A549 (cell line): ENCODE measurements around the gene RXRG. TPM values are rescaled to one million over a fixed set of nuclear protein-coding genes. Genes with fewer than 3 reads are reported as not detected.

Experiments
- ATAC-seq, 2 experiments: fragments of 200-7000 bp in 1 of 2; fragments of >200 bp in 1 of 2; cut with Nextera tagmentation in 1 of 2; cut with Tn5 transposase in 1 of 2; 3 replicates each; pipeline versions ENCODE4 v1.8.0 to v1.9.1; 2018 to 2020; ENCODE audit warnings: mild to moderate bottlenecking in 1 of 2, moderate library complexity in 1 of 2
- CTCF ChIA-PET: fragments of 300-600 bp; sonication (Branson Sonifier 250); formaldehyde crosslinking; extraction: SDS; loops from one replicate; lab custom pipeline; 2021; ENCODE audit warnings: antibody characterized with exemption, inconsistent platforms; lab: Yijun Ruan, JAX
- POLR2A ChIA-PET: fragments of 350-600 bp; formaldehyde crosslinking; extraction: SDS; loops from one replicate; lab custom pipeline; 2021; ENCODE audit warnings: antibody characterized with exemption, inconsistent platforms; lab: Yijun Ruan, JAX
- DNase-seq, 2 experiments: peaks; one replicate each; pipeline versions ENCODE4 v3.0.0 to v3.0.0-alpha.2; 2011 to 2016; ENCODE audit warnings: low read depth in 1 of 2, low spot score in 1 of 2
- FAIRE-seq: peaks from 2 replicates; lab custom pipeline; 2011; peaks lifted over from hg19 to GRCh38; lab: Jason Lieb, UNC
- H3K27ac ChIP-seq, 2 experiments: fragments of >200 bp; sonication (Bioruptor Twin); formaldehyde crosslinking; 3 replicates each; pipeline ENCODE4 v1.5.1; 2016 to 2017
- H3K4me1 ChIP-seq: fragments of >200 bp; sonication (Bioruptor Twin); formaldehyde crosslinking; 3 replicates; pipeline ENCODE4 v1.6.1; 2016
- H3K4me2 ChIP-seq: fragments of >200 bp; sonication (Bioruptor Twin); formaldehyde crosslinking; 3 replicates; pipeline ENCODE4 v1.6.1; 2016
- H3K4me3 ChIP-seq: fragments of >200 bp; sonication (Bioruptor Twin); formaldehyde crosslinking; 3 replicates; pipeline ENCODE4 v1.5.1; 2016
- H3K9me3 ChIP-seq: fragments of >200 bp; sonication (Bioruptor Twin); formaldehyde crosslinking; 3 replicates; pipeline ENCODE4 v1.6.1; 2016
- CBX8 ChIP-seq: fragments of 200-600 bp; sonication (generic); IDR thresholded peaks from 2 replicates; pipeline ENCODE4 v1.6.1; 2016
- CHD2 ChIP-seq: fragments of 150-350 bp; IDR thresholded peaks from 2 replicates; pipeline ENCODE4 v1.6.1; 2014; ENCODE audit warnings: low read length; ENCODE audit not compliant: partially characterized antibody
- CHD4 ChIP-seq: fragments of 200-600 bp; sonication (generic); IDR thresholded peaks from 2 replicates; pipeline ENCODE4 v1.6.1; 2016; ENCODE audit warnings: antibody characterized with exemption, mild to moderate bottlenecking, borderline replicate concordance
- EHF ChIP-seq: fragments of 250-450 bp; sonication (Bioruptor Pico); IDR thresholded peaks from 2 replicates; pipeline ENCODE4 v1.5.0; 2020; ENCODE audit warnings: mild to moderate bottlenecking
- EP300 ChIP-seq, 2 experiments: fragments of >200 bp; sonication (Bioruptor Twin); formaldehyde crosslinking; IDR thresholded peaks; 2 replicates in 1 of 2; 3 replicates in 1 of 2; pipeline ENCODE4 v1.6.1; 2016 to 2017
- FOSL2 ChIP-seq, 2 experiments: fragments of 450-650 bp in 1 of 2; fragments of >200 bp in 1 of 2; sonication (Bioruptor Twin) in 1 of 2; formaldehyde crosslinking; IDR thresholded peaks; 2 replicates each; pipeline versions ENCODE4 v1.5.0 to v1.6.1; 2016 to 2020; ENCODE audit warnings: mild to moderate bottlenecking in 1 of 2, moderate library complexity in 1 of 2
- FOXS1 ChIP-seq: fragments of 250-450 bp; sonication (Bioruptor Pico); IDR thresholded peaks from 2 replicates; pipeline ENCODE4 v1.5.0; 2020; ENCODE audit warnings: mild to moderate bottlenecking, moderate library complexity
- GATA3 ChIP-seq: IDR thresholded peaks from 2 replicates; pipeline ENCODE4 v1.6.1; 2012; ENCODE audit warnings: borderline replicate concordance
- JUNB ChIP-seq: fragments of >200 bp; sonication (Bioruptor Twin); formaldehyde crosslinking; IDR thresholded peaks from 2 replicates; pipeline ENCODE4 v1.6.1; 2016
- NPAS2 ChIP-seq: fragments of 250-450 bp; sonication (Bioruptor Pico); IDR thresholded peaks from 2 replicates; pipeline ENCODE4 v1.8.0; 2022; ENCODE audit warnings: mild to moderate bottlenecking, moderate library complexity, borderline replicate concordance
- RAD21 ChIP-seq, 2 experiments: fragments of >200 bp in 1 of 2; sonication (Bioruptor Twin) in 1 of 2; formaldehyde crosslinking in 1 of 2; IDR thresholded peaks in 1 of 2; conservative IDR thresholded peaks in 1 of 2; 2 replicates in 1 of 2; 3 replicates in 1 of 2; pipeline ENCODE4 v1.6.1; 2012 to 2018; ENCODE audit warnings: inconsistent platforms in 1 of 2
- SREBF2 ChIP-seq: fragments of 450-650 bp; IDR thresholded peaks from 2 replicates; pipeline ENCODE4 v1.6.1; 2014; ENCODE audit warnings: mild to moderate bottlenecking, moderate library complexity
- ZNF302 ChIP-seq: fragments of 250-450 bp; sonication (Bioruptor Pico); IDR thresholded peaks from 2 replicates; pipeline ENCODE4 v1.9.0; 2021; ENCODE audit warnings: inconsistent platforms, mild to moderate bottlenecking, moderate library complexity
- WGBS: methylation state at CpG from one replicate; pipeline ENCODE4 v1.1.6; 2017; ENCODE audit errors: missing lambda C conversion rate; 5-methylcytosine and 5-hydroxymethylcytosine counted together
- polyA plus RNA-seq, 4 experiments: library from polyadenylated mRNA; depleted of rRNA in 3 of 4; stranded (reverse); fragments of >200 nt; fragmentation: RNase III in 1 of 4; extraction: RNeasy Plus Mini Kit Qiagen cat#74134 plus additional on column Dnase treatment in 1 of 4; gene quantifications; 2 replicates in 3 of 4; 3 replicates in 1 of 4; pipeline ENCODE4 v1.2.3, GENCODE V29; 2011 to 2017
- TF ChIP-seq, protein P1 (sequence below): IDR thresholded peaks from 2 replicates; pipeline ENCODE4 v1.6.1; 2012; ENCODE audit warnings: low read depth, borderline replicate concordance
- TF ChIP-seq, protein P2 (sequence below): fragments of 450-650 bp; IDR thresholded peaks from 2 replicates; pipeline ENCODE4 v1.6.1; 2014; ENCODE audit warnings: antibody characterized with exemption
- TF ChIP-seq, protein P3 (sequence below): fragments of >200 bp; sonication (Bioruptor Twin); formaldehyde crosslinking; IDR thresholded peaks from 3 replicates; pipeline ENCODE4 v1.6.1; 2016
- TF ChIP-seq, protein P4 (sequence below): fragments of 250-450 bp; sonication (Bioruptor Pico); IDR thresholded peaks from 2 replicates; pipeline ENCODE4 v1.5.0; 2021; ENCODE audit warnings: mild to moderate bottlenecking, moderate library complexity, borderline replicate concordance
- TF ChIP-seq, protein P5 (sequence below): fragments of >200 bp; sonication (Bioruptor Twin); formaldehyde crosslinking; IDR thresholded peaks from 3 replicates; pipeline ENCODE4 v1.5.1; 2016
- TF ChIP-seq, protein P6 (sequence below): fragments of 250-450 bp; sonication (Bioruptor Pico); IDR thresholded peaks from 2 replicates; pipeline ENCODE4 v1.5.0; 2020; ENCODE audit warnings: low read depth, mild to moderate bottlenecking, moderate library complexity

The RXRG gene
- polyA plus RNA-seq, 2 of the 4 experiments (the other 2 are of a cell fraction) = not detected

DNA sequence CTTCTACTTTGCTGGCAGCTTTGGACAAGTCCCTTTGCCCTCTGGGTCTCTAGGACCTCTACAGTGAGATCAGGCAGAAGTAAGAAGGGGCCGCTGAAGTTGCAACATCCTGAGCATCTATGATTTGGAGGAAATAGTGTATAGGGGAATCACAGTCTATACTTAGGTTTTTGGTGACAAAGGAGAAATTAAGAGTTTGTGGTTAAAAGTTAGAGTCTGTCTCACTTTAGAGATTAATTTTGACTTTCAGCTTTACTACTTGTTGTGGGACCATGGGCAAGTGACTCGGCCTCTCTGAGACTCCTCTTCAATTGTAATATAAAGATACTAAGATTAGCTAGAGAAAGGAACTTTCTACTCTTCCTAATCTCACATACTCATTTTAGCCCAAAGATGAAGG lies 55.3 kb downstream of the RXRG start:
- WGBS = 3% methylated on average over 2 of the region's 2 CpGs
- ATAC-seq = no peak
- H3K4me1 ChIP-seq = no peaks in the 10 kb centered on the region
- H3K4me2 ChIP-seq = no peak overlapping the region
- ChIA-PET CTCF (interaction anchor here (0.8 to 1.7 kb wide), 7 partner anchors 11 to 276 kb away, joined by 3 to 5 read pairs (median 3); no protein-coding TSS in a partner anchor), POLR2A (no interaction called here)
- no peak overlapping the region for H3K27ac ChIP-seq
- no peak for DNase-seq
- no peaks in the 10 kb centered on the region for H3K9me3 ChIP-seq
- TF ChIP-seq, protein P1, sequence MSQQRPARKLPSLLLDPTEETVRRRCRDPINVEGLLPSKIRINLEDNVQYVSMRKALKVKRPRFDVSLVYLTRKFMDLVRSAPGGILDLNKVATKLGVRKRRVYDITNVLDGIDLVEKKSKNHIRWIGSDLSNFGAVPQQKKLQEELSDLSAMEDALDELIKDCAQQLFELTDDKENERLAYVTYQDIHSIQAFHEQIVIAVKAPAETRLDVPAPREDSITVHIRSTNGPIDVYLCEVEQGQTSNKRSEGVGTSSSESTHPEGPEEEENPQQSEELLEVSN = no peak
- TF ChIP-seq SREBF2 (no peak), GATA3 (no peak), NPAS2 (CRISPR knock-in tag) (no peak), CHD4 (no peak), EHF (CRISPR knock-in tag) (no peak), JUNB (no peak), FOXS1 (CRISPR knock-in tag) (no peak)
- TF ChIP-seq, protein P2, sequence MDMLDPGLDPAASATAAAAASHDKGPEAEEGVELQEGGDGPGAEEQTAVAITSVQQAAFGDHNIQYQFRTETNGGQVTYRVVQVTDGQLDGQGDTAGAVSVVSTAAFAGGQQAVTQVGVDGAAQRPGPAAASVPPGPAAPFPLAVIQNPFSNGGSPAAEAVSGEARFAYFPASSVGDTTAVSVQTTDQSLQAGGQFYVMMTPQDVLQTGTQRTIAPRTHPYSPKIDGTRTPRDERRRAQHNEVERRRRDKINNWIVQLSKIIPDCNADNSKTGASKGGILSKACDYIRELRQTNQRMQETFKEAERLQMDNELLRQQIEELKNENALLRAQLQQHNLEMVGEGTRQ = no peak
- no peak for FAIRE-seq
- H3K4me3 ChIP-seq = no peak overlapping the region

DNA sequence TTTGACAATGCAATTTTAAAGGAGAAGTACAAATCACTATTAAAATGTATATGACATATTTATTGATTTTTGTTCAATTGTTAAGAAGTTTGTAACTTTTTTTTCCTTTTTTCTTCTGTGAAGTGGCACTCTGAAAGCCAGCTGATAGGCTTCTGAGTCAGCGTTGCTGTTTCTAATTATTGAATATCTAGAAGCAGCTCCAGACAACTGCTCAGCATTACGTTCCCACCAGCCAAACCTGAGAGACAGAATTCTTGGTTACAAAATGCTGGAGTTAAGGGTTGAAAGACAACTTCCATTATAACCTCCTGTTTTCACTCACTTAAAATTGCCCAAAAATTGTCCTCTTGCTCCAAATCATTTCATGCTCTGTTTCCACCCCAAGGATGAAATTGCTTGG lies 57.0 kb downstream of the RXRG start:
- Histone ChIP-seq H3K4me3 (no peak overlapping the region), H3K27ac (no peak overlapping the region), H3K4me1 (no peaks in the 10 kb centered on the region), H3K9me3 (no peaks in the 10 kb centered on the region), H3K4me2 (no peak overlapping the region)
- ChIA-PET POLR2A (no interaction called here), CTCF (interaction anchor here (1.3 kb wide), 1 partner anchor 274 kb away, joined by 3 read pairs; no protein-coding TSS in a partner anchor)
- 9% methylated on average over 2 of the region's 2 CpGs for WGBS
- ATAC-seq = no peak
- FAIRE-seq = no peak
- TF ChIP-seq, protein P2 = no peak
- TF ChIP-seq RAD21 (conservative IDR thresholded peaks at IDR 0.05 in 1 of 2, IDR thresholded peaks at IDR 0.05 in 1 of 2) = no peak
- no peak for TF ChIP-seq FOSL2 (IDR thresholded peaks at IDR 0.05)
- no peak for TF ChIP-seq FOSL2 (CRISPR knock-in tag; IDR thresholded peaks at IDR 0.05)
- DNase-seq = no peak

DNA sequence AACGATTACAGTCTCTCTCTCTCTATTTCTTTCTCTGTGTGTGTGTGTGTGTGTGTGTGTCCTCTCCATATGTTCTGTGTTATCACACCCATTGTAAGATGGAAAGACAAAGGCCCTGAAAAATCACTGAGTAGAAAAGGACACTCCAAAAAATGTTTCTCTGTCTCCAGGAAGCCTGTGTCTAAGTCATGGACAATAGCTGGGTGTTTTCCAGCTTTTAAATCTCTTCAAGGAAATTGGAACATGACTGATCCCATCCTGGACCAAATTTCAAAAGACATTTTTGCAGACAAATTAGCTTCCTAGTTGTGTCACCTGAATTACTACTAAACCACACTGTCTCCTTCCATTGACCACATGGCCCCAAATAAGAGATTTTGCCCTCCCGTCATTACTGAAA lies 57.4 kb downstream of the RXRG start:
- ChIA-PET CTCF (interaction anchor here (0.7 kb wide), 1 partner anchor 206 kb away, joined by 4 read pairs; no protein-coding TSS in a partner anchor), POLR2A (no interaction called here)
- no peak overlapping the region for H3K4me2 ChIP-seq
- no peak overlapping the region for H3K4me3 ChIP-seq
- ATAC-seq = no peak
- H3K9me3 ChIP-seq = no peaks in the 10 kb centered on the region
- DNase-seq = no peak
- no peak overlapping the region for H3K27ac ChIP-seq
- TF ChIP-seq, protein P3, sequence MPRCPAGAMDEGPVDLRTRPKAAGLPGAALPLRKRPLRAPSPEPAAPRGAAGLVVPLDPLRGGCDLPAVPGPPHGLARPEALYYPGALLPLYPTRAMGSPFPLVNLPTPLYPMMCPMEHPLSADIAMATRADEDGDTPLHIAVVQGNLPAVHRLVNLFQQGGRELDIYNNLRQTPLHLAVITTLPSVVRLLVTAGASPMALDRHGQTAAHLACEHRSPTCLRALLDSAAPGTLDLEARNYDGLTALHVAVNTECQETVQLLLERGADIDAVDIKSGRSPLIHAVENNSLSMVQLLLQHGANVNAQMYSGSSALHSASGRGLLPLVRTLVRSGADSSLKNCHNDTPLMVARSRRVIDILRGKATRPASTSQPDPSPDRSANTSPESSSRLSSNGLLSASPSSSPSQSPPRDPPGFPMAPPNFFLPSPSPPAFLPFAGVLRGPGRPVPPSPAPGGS = no peak
- TF ChIP-seq CBX8 = no peak
- no peak for TF ChIP-seq EP300 (IDR thresholded peaks at IDR 0.05)
- FAIRE-seq = no peak
- WGBS = 27% methylated on average over 2 of the region's 2 CpGs
- no peaks in the 10 kb centered on the region for H3K4me1 ChIP-seq

DNA sequence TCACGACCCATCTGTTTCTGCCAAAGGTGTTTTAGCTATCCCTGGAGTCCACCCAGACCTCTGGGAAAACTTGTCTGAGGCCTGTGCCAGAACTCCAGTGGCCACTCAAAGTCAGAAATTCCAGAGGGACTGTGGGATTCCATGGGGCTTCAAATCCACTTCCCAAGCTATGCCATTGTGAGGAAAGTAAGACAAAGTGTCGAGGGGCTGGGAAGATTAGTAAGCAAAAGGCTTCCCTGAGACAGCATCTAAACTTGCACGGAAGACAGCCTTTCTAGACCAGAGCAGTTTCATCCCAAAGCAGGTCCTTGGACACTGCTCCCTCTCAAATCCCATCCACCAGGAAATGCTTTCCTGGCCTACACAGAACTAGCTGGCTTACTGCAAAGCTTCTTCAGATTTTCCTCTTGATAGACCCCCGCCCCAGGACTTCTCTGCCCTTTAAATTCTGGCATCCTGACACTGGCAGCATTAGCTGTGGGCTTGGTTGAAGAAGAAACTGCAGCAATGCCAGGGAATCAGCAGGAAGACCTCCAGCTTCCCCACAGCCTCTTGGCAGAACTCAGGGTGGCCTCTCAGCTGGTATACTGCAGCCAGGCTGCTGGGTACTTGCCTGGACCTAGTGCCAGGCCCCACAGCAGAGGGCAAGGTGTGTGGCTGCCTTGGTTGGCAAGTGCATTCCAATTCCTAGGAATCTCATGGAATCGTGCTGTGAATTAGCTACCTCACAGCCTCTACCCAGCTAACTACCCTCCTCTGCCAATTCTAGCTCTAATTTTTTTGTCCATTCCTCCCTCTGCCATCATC lies 61.1 kb downstream of the RXRG start:
- H3K4me1 ChIP-seq = no peaks in the 10 kb centered on the region
- no peak overlapping the region for H3K4me2 ChIP-seq
- no peak overlapping the region for H3K4me3 ChIP-seq
- no peak for ATAC-seq
- FAIRE-seq = no peak
- 26% methylated on average over 5 of the region's 5 CpGs for WGBS
- ChIA-PET POLR2A (no interaction called here), CTCF (interaction anchor here (0.8 to 5.4 kb wide), 5 partner anchors 9 to 127 kb away, joined by 3 to 47 read pairs (median 11); no protein-coding TSS in a partner anchor)
- no peak overlapping the region for H3K27ac ChIP-seq
- no peak for DNase-seq
- no peaks in the 10 kb centered on the region for H3K9me3 ChIP-seq
- TF ChIP-seq CHD2 (no peak), CHD4 (no peak), ZNF302 (CRISPR knock-in tag) (no peak)
- TF ChIP-seq, protein P4, sequence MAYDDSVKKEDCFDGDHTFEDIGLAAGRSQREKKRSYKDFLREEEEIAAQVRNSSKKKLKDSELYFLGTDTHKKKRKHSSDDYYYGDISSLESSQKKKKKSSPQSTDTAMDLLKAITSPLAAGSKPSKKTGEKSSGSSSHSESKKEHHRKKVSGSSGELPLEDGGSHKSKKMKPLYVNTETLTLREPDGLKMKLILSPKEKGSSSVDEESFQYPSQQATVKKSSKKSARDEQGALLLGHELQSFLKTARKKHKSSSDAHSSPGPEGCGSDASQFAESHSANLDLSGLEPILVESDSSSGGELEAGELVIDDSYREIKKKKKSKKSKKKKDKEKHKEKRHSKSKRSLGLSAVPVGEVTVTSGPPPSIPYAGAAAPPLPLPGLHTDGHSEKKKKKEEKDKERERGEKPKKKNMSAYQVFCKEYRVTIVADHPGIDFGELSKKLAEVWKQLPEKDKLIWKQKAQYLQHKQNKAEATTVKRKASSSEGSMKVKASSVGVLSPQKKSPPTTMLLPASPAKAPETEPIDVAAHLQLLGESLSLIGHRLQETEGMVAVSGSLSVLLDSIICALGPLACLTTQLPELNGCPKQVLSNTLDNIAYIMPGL (CRISPR knock-in tag) = no peak
- TF ChIP-seq, protein P5, sequence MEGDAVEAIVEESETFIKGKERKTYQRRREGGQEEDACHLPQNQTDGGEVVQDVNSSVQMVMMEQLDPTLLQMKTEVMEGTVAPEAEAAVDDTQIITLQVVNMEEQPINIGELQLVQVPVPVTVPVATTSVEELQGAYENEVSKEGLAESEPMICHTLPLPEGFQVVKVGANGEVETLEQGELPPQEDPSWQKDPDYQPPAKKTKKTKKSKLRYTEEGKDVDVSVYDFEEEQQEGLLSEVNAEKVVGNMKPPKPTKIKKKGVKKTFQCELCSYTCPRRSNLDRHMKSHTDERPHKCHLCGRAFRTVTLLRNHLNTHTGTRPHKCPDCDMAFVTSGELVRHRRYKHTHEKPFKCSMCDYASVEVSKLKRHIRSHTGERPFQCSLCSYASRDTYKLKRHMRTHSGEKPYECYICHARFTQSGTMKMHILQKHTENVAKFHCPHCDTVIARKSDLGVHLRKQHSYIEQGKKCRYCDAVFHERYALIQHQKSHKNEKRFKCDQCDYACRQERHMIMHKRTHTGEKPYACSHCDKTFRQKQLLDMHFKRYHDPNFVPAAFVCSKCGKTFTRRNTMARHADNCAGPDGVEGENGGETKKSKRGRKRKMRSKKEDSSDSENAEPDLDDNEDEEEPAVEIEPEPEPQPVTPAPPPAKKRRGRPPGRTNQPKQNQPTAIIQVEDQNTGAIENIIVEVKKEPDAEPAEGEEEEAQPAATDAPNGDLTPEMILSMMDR = no peak
- TF ChIP-seq, protein P6, sequence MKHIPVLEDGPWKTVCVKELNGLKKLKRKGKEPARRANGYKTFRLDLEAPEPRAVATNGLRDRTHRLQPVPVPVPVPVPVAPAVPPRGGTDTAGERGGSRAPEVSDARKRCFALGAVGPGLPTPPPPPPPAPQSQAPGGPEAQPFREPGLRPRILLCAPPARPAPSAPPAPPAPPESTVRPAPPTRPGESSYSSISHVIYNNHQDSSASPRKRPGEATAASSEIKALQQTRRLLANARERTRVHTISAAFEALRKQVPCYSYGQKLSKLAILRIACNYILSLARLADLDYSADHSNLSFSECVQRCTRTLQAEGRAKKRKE = no peak
